Psoas muscle (tissue), 8 donors: ENCODE results near the gene CLTCL1. TPM values are rescaled to one million over a fixed set of nuclear protein-coding genes. Genes with fewer than 3 reads are reported as not detected.

Source experiments
- ATAC-seq, 4 donors: fragments of 200-7000 bp; cut with Tn5 transposase; one replicate each; pipeline ENCODE4 v1.9.1; 2020; ENCODE audit warnings: moderate library complexity in 3 of 4, mild to moderate bottlenecking in 2 of 4
- DNase-seq, 2 donors: peaks; one replicate each; pipeline ENCODE4 v3.0.0-alpha.2; 2020
- H3K27ac ChIP-seq: fragments of 200-600 bp; one replicate; pipeline ENCODE4 v1.8.0; 2022
- H3K27me3 ChIP-seq, 3 donors: fragments of 200-600 bp in 1 of 3; one replicate each; pipeline versions ENCODE4 v1.6.1 to v1.8.0; 2013 to 2022; ENCODE audit warnings: low read length in 2 of 3, mild to moderate bottlenecking in 2 of 3, moderate library complexity in 1 of 3; ENCODE audit not compliant: insufficient read depth in 3 of 3
- H3K36me3 ChIP-seq, 2 donors: fragments of 200-600 bp in 1 of 2; one replicate each; pipeline versions ENCODE4 v1.6.1 to v1.8.0; 2013 to 2022; ENCODE audit warnings: low read depth in 1 of 2, mild to moderate bottlenecking in 1 of 2, moderate library complexity in 1 of 2; ENCODE audit not compliant: insufficient read depth in 1 of 2
- H3K4me1 ChIP-seq: fragments of 200-600 bp; one replicate; pipeline ENCODE4 v1.8.0; 2022
- H3K4me3 ChIP-seq: fragments of 200-600 bp; one replicate; pipeline ENCODE4 v1.8.0; 2022; ENCODE audit warnings: mild to moderate bottlenecking
- H3K9me3 ChIP-seq: fragments of 200-600 bp; one replicate; pipeline ENCODE4 v1.8.0; 2022
- CTCF ChIP-seq: fragments of 200-600 bp; IDR thresholded peaks from one replicate; pipeline ENCODE4 v1.8.0; 2022; ENCODE audit warnings: antibody characterized with exemption
- WGBS, 3 donors: extraction: QIAGEN DNeasy Blood & Tissue Kit; methylation state at CpG; one replicate each; pipeline versions ENCODE4 v1.1.6 to v1.1.7; 2013; 5-methylcytosine and 5-hydroxymethylcytosine counted together
- intact Hi-C, 2 donors: fragments of 100-400 bp; cut with DNase I; formaldehyde crosslinking; loops; one replicate each; pipeline versions ENCODE4 v1.11.0 to v1.14.2; 2022
- polyA plus RNA-seq, 3 donors: library from polyadenylated mRNA; stranded (reverse); fragments of 200-250 nt; gene quantifications; one replicate each; pipeline ENCODE4 v1.2.3, GENCODE V29; 2013
- total RNA-seq, 4 donors: library from RNA; stranded (reverse); fragmentation: NEBNext Ultra II Directional in 2 of 4; extraction: Animal tissue kit (Norgen Biotek cat#: 25700) in 2 of 4; gene quantifications; one replicate each; pipeline versions ENCODE4 v1.2.1 to v1.2.4, GENCODE V29; 2021 to 2023
- donor health status: healthy with polysubstance abuse.
- donor health status: DM: no; HTN: no; CAD: no; lungs with moderate emphysema.
- donor health status: Bipolar disorder and iron deficiency.
- donor health status: healthy.
- donor health status: DM: yes; HTN: yes; CAD: no.
- donor health status: DM: no; HTN: no; CAD: no.
- donor health status: DM: no; HTN: no; CAD: no.
- donor health status: DM: yes; HTN: yes; CAD: no.

Gene CLTCL1
- total and polyA plus RNA-seq, 7 donors = 16.8 to 253 (median 92.6) TPM

- ATAC-seq (no peak), DNase-seq (no peak)
- 33 to 37% (median 34%) methylated on average over 13 of the region's 13 CpGs for WGBS, 3 donors
- no peaks in the 10 kb centered on the region for H3K9me3 ChIP-seq
- H3K4me1 ChIP-seq = peaks cover 21% of the 10 kb centered on the region
- H3K27me3 ChIP-seq = peaks cover 0 to 15% (median 12%) of the 10 kb centered on the region in 3 donors
- peaks cover 0 to 15% of the 10 kb centered on the region in 2 donors for H3K36me3 ChIP-seq
- intact Hi-C loops = no loop called here
- TF ChIP-seq CTCF = no peak
- peak overlapping the region; percentile 81 for H3K4me3 ChIP-seq
- peak overlapping the region; percentile 93 for H3K27ac ChIP-seq
Measured at GRCh38 chr22:19172213-19173046, 119.1 kb downstream of the CLTCL1 start.

GRCh38 chr22:19169947-19170318, 121.6 kb downstream of the CLTCL1 start:
- Histone ChIP-seq H3K36me3 (no peaks in the 10 kb centered on the region), H3K4me1 (peaks cover 17% of the 10 kb centered on the region), H3K9me3 (no peaks in the 10 kb centered on the region), H3K27ac (no peak overlapping the region), H3K4me3 (peak overlapping the region; percentile 81), H3K27me3 (peaks cover 0 to 34% (median 13%) of the 10 kb centered on the region in 3 donors)
- WGBS, 3 donors = 37 to 38% (median 37%) methylated on average over 7 of the region's 7 CpGs
- intact Hi-C loops = no loop called here
- ATAC-seq (no peak), DNase-seq (no peak)
- no peak for TF ChIP-seq CTCF

GRCh38 chr22:19169002-19169946, 122.2 kb downstream of the CLTCL1 start:
- H3K9me3 ChIP-seq = no peaks in the 10 kb centered on the region
- ATAC-seq = no peak
- peaks cover 12% of the 10 kb centered on the region for H3K4me1 ChIP-seq
- WGBS, 3 donors = 4 to 8% (median 5%) methylated on average over 46 to 58 of the region's 58 CpGs
- peaks cover 0 to 41% (median 13%) of the 10 kb centered on the region in 3 donors for H3K27me3 ChIP-seq
- H3K4me3 ChIP-seq = peak overlapping the region; percentile 81
- intact Hi-C loops = no loop called here
- no peaks in the 10 kb centered on the region for H3K36me3 ChIP-seq
- no peak for DNase-seq
- H3K27ac ChIP-seq = no peak overlapping the region
- TF ChIP-seq CTCF = no peak

GRCh38 chr22:19168088-19168890, 123.2 kb downstream of the CLTCL1 start:
- no peaks in the 10 kb centered on the region for H3K9me3 ChIP-seq
- intact Hi-C loops = no loop called here
- ATAC-seq (no peak), DNase-seq (no peak)
- WGBS, 3 donors = 60 to 68% (median 67%) methylated on average over 17 of the region's 17 CpGs
- no peak overlapping the region for H3K4me3 ChIP-seq
- peaks cover 12% of the 10 kb centered on the region for H3K4me1 ChIP-seq
- peaks cover 0 to 49% (median 13%) of the 10 kb centered on the region in 3 donors for H3K27me3 ChIP-seq
- no peak overlapping the region for H3K27ac ChIP-seq
- TF ChIP-seq CTCF = no peak
- no peaks in the 10 kb centered on the region for H3K36me3 ChIP-seq
